ENCODE measurements around the gene ZBED6. TPM values are rescaled to one million over a fixed set of nuclear protein-coding genes. Genes with fewer than 3 reads are reported as not detected.
"Not testable (repeated sequence)": the region's sequence is repeated elsewhere in the genome, so short reads cannot be mapped to it uniquely, and the experiment has no call there.

ZBED6 gene
- 2.8 and 6.6 TPM in 2 replicates for total RNA-seq (2014; rRNA removed; shearing (Covaris generic))

GRCh38 chr1:203795441-203796235 is at the start of gene ZBED6, which contains the start of gene ZC3H11A:
TSS of gene ZBED6 (plus strand) at chr1:203795623. CDS start at chr1:203797523, 1,900 bp downstream.
TSS of gene ZC3H11A (plus strand) at chr1:203795623. CDS start at chr1:203817071, 21,448 bp downstream.
- peak; percentile 99 for DNase-seq (ENCODE audit: low read depth)

- no peak for DNase-seq (ENCODE audit: low read depth)
Observed at GRCh38 chr1:203746281-203746680, 49.1 kb upstream of the ZBED6 start.

- no peak for DNase-seq (ENCODE audit: low read depth)
Observed at GRCh38 chr1:203751051-203751450, 44.4 kb upstream of the ZBED6 start.

GRCh38 chr1:203751618-203752361 is 43.6 kb upstream of the ZBED6 start:
- not testable (repeated sequence) for DNase-seq (ENCODE audit: low read depth)

- no peak for DNase-seq (ENCODE audit: low read depth)
Observed at GRCh38 chr1:203754455-203754864, 41.0 kb upstream of the ZBED6 start.

GRCh38 chr1:203756036-203756435 is 39.4 kb upstream of the ZBED6 start:
- no peak for DNase-seq (ENCODE audit: low read depth)

- not testable (repeated sequence) for DNase-seq (ENCODE audit: low read depth)
Observed at GRCh38 chr1:203758749-203759148, 36.7 kb upstream of the ZBED6 start.

GRCh38 chr1:203760506-203760905 is 34.9 kb upstream of the ZBED6 start:
- DNase-seq (ENCODE audit: low read depth), result no peak

- DNase-seq (ENCODE audit: low read depth), result not testable (repeated sequence)
Observed at GRCh38 chr1:203761958-203762357, 33.5 kb upstream of the ZBED6 start.

- DNase-seq (ENCODE audit: low read depth), result no peak
Observed at GRCh38 chr1:203763505-203763904, 31.9 kb upstream of the ZBED6 start.

GRCh38 chr1:203764105-203765028 is 31.1 kb upstream of the ZBED6 start:
- no peak for DNase-seq (ENCODE audit: low read depth)

GRCh38 chr1:203765029-203765837 is 30.2 kb upstream of the ZBED6 start, which contains the start of gene LAX1:
TSS of gene LAX1 (plus strand) at chr1:203765183. CDS start at chr1:203765566, 383 bp downstream.
- no peak for DNase-seq (ENCODE audit: low read depth)

- DNase-seq (ENCODE audit: low read depth), result no peak
Observed at GRCh38 chr1:203768256-203768655, 27.2 kb upstream of the ZBED6 start.

GRCh38 chr1:203769505-203770343 is 25.7 kb upstream of the ZBED6 start:
- peak; percentile 78 for DNase-seq (ENCODE audit: low read depth)

GRCh38 chr1:203771901-203772301 is 23.5 kb upstream of the ZBED6 start:
- DNase-seq (ENCODE audit: low read depth), result no peak

- DNase-seq (ENCODE audit: low read depth), result no peak
Observed at GRCh38 chr1:203772836-203773235, 22.6 kb upstream of the ZBED6 start.

- no peak for DNase-seq (ENCODE audit: low read depth)
Observed at GRCh38 chr1:203776636-203777035, 18.8 kb upstream of the ZBED6 start.

- no peak for DNase-seq (ENCODE audit: low read depth)
Observed at GRCh38 chr1:203777596-203777995, 17.8 kb upstream of the ZBED6 start.

GRCh38 chr1:203778146-203778545 is 17.3 kb upstream of the ZBED6 start:
- DNase-seq (ENCODE audit: low read depth), result no peak

- DNase-seq (ENCODE audit: low read depth), result no peak
Observed at GRCh38 chr1:203778789-203779188, 16.6 kb upstream of the ZBED6 start.

All from Daoy (cell line).